Naive thymus-derived CD4-positive, alpha-beta T cell (primary cell): ENCODE data around the gene SNTA1. TPM values are rescaled to one million over a fixed set of nuclear protein-coding genes. Genes with fewer than 3 reads are reported as not detected.
"Not testable (repeated sequence)": the region's sequence is repeated elsewhere in the genome, so short reads cannot be mapped to it uniquely, and the experiment has no call there.

ENCODE experiments used
- ATAC-seq: fragments of 150-1000 bp; cut with Tn5 transposase; 2 replicates; pipeline ENCODE4 v1.10.0; 2021; ENCODE audit warnings: mild to moderate bottlenecking, moderate library complexity
- CTCF ChIA-PET: fragments of 350-600 bp; sonication (Branson Sonifier 250); formaldehyde crosslinking; loops from one replicate; lab custom pipeline; 2021; ENCODE audit warnings: antibody characterized with exemption; lab: Charles Lee
- POLR2A ChIA-PET: fragments of 350-600 bp; sonication (Branson Sonifier 250); formaldehyde crosslinking; loops from one replicate; lab custom pipeline; 2021; ENCODE audit warnings: antibody characterized with exemption, inconsistent platforms; lab: Charles Lee
- DNase-seq, 9 donors: peaks; one replicate each; pipeline versions ENCODE4 v3.0.0 to v3.0.0-alpha.2; 2020 to 2022; ENCODE audit warnings: mixed read lengths in 1 of 9
- H3K27ac ChIP-seq: one replicate; pipeline ENCODE4 v1.7.0; 2013; ENCODE audit warnings: mild to moderate bottlenecking, low read depth, low read length, moderate library complexity
- H3K27me3 ChIP-seq, 2 donors: one replicate each; pipeline ENCODE4 v1.7.0; 2013; ENCODE audit warnings: low read length in 2 of 2, mild to moderate bottlenecking in 2 of 2, moderate library complexity in 2 of 2; ENCODE audit not compliant: control insufficient read depth in 2 of 2, insufficient read depth in 2 of 2
- H3K36me3 ChIP-seq, 3 experiments: 1 replicate in 2 of 3; 2 replicates in 1 of 3; pipeline ENCODE4 v1.7.0; 2013; ENCODE audit warnings: low read length in 3 of 3, mild to moderate bottlenecking in 3 of 3, moderate library complexity in 1 of 3; ENCODE audit not compliant: insufficient read depth in 3 of 3, control insufficient read depth in 2 of 3
- H3K4me1 ChIP-seq, 2 donors: one replicate each; pipeline ENCODE4 v1.7.0; 2013; ENCODE audit warnings: low read length in 2 of 2, mild to moderate bottlenecking in 2 of 2, moderate library complexity in 1 of 2; ENCODE audit not compliant: control insufficient read depth in 2 of 2, insufficient read depth in 2 of 2
- H3K4me3 ChIP-seq: 2 replicates; pipeline ENCODE4 v1.7.0; 2013; ENCODE audit warnings: mild to moderate bottlenecking, low read length
- H3K9me3 ChIP-seq, 3 experiments: 1 replicate in 2 of 3; 2 replicates in 1 of 3; pipeline ENCODE4 v1.7.0; 2013; ENCODE audit warnings: low read length in 3 of 3; ENCODE audit not compliant: control insufficient read depth in 2 of 3
- H3K27ac Mint-ChIP-seq, 9 donors: one replicate each; pipeline ENCODE4 v1.8.0; 2020 to 2022; ENCODE audit warnings: mixed read lengths in 9 of 9, mild to moderate bottlenecking in 8 of 9, moderate library complexity in 5 of 9, inconsistent platforms in 2 of 9
- H3K27me3 Mint-ChIP-seq, 5 donors: one replicate each; pipeline ENCODE4 v1.8.0; 2021 to 2022; ENCODE audit warnings: mixed read lengths in 5 of 5, mild to moderate bottlenecking in 1 of 5
- H3K36me3 Mint-ChIP-seq, 5 donors: one replicate each; pipeline ENCODE4 v1.8.0; 2020 to 2022; ENCODE audit warnings: mixed read lengths in 5 of 5, mild to moderate bottlenecking in 3 of 5, inconsistent platforms in 1 of 5
- H3K4me1 Mint-ChIP-seq, 7 donors: one replicate each; pipeline ENCODE4 v1.8.0; 2020 to 2022; ENCODE audit warnings: mixed read lengths in 7 of 7, mild to moderate bottlenecking in 3 of 7, inconsistent platforms in 1 of 7
- H3K4me3 Mint-ChIP-seq, 10 donors: one replicate each; pipeline ENCODE4 v1.8.0; 2020 to 2022; ENCODE audit warnings: mild to moderate bottlenecking in 10 of 10, mixed read lengths in 10 of 10, moderate library complexity in 6 of 10, inconsistent platforms in 2 of 10
- H3K9me3 Mint-ChIP-seq, 11 donors: one replicate each; pipeline ENCODE4 v1.8.0; 2020 to 2022; ENCODE audit warnings: mixed read lengths in 11 of 11, mild to moderate bottlenecking in 4 of 11, inconsistent platforms in 1 of 11, moderate library complexity in 1 of 11
- intact Hi-C, 2 donors: fragments of 100-400 bp; cut with micrococcal nuclease; formaldehyde crosslinking; loops; one replicate each; pipeline ENCODE4 v1.15.1; 2023
- polyA plus RNA-seq, 2 donors: library from polyadenylated mRNA; unstranded; fragments of 300-500 nt; fragmentation: Illumina TruSeq; gene quantifications; one replicate each; pipeline ENCODE4 v1.2.3, GENCODE V29; 2021
- total RNA-seq, 6 experiments: library from RNA in 5 of 6; stranded (reverse) in 5 of 6; gene quantifications; 1 replicate in 5 of 6; 2 replicates in 1 of 6; pipeline ENCODE4 v1.2.3 and lab custom pipeline; 2021 to 2026

The SNTA1 gene
- total and polyA plus RNA-seq, 7 experiments from 2014 or later = 2.0 to 7.2 (median 2.9) TPM

DNA sequence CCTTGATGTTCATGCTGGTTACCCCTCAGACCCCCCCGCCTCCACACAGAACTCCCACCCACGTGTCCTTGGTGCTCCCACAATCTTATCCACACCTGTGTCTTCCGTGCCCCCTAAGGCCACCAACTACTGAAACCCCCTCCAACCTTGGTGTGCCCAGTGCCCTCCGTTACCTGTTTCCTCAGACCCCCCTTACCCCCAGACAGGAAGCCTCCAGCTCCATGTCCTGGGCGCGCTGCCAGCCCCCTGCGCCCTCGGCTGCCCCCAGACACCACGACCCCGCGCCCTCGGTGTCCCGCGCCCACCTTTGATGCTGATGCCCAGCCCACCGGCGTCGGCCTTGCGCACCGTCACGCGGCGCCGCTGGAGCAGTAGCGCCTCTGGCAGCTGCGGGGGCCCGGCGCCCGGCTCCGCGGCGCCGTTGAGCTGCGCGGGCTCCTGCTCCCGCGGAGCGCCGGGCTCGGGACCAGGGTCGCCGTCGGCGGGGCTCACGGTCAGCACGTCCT lies 504 bp downstream of the SNTA1 start:
- H3K27ac ChIP-seq = no peak overlapping the region
- Mint-ChIP-seq H3K9me3 (peaks cover 0 to 2% (median 0%) of the 10 kb centered on the region in 11 donors), H3K27me3 (peaks cover 0 to 19% (median 0%) of the 10 kb centered on the region in 5 donors), H3K27ac (peak overlapping the region in 7 of 9 donors; percentile 25 to 86 (median 30)), H3K4me3 (peak overlapping the region; percentile 72 to 91 (median 83)), H3K36me3 (no peaks in the 10 kb centered on the region), H3K4me1 (peaks cover 16 to 32% (median 22%) of the 10 kb centered on the region in 7 donors)
- POLR2A ChIA-PET = interaction anchor here (1.0 to 2.0 kb wide), 4 partner anchors 42 to 277 kb away, joined by 3 to 11 read pairs (median 6); partner anchors contain the start of genes CBFA2T2, CDK5RAP1 and PXMP4
- intact Hi-C loops = loop anchor here (1.0 to 10.0 kb wide), 6 partner anchors 42 to 368 kb away; partner anchors contain the start of genes CDK5RAP1 (in 1 of the 2), CHMP4B (in 1 of the 2) and ZNF341 (in 1 of the 2)
- H3K27me3 ChIP-seq = no peaks in the 10 kb centered on the region
- peak overlapping the region; percentile 33 for H3K4me3 ChIP-seq
- no peaks in the 10 kb centered on the region for H3K9me3 ChIP-seq
- ATAC-seq (peak; percentile 4), DNase-seq (peak in 2 of 9 donors; percentile 16 to 44)
- CTCF ChIA-PET = interaction anchor here (1.1 to 2.2 kb wide), 2 partner anchors 14 to 41 kb away, joined by 5 to 10 read pairs; partner anchors contain the start of gene CDK5RAP1
- H3K36me3 ChIP-seq = peaks cover 0 to 3% (median 0%) of the 10 kb centered on the region in 3 experiments
- peaks cover 10 to 11% of the 10 kb centered on the region in 2 donors for H3K4me1 ChIP-seq

DNA sequence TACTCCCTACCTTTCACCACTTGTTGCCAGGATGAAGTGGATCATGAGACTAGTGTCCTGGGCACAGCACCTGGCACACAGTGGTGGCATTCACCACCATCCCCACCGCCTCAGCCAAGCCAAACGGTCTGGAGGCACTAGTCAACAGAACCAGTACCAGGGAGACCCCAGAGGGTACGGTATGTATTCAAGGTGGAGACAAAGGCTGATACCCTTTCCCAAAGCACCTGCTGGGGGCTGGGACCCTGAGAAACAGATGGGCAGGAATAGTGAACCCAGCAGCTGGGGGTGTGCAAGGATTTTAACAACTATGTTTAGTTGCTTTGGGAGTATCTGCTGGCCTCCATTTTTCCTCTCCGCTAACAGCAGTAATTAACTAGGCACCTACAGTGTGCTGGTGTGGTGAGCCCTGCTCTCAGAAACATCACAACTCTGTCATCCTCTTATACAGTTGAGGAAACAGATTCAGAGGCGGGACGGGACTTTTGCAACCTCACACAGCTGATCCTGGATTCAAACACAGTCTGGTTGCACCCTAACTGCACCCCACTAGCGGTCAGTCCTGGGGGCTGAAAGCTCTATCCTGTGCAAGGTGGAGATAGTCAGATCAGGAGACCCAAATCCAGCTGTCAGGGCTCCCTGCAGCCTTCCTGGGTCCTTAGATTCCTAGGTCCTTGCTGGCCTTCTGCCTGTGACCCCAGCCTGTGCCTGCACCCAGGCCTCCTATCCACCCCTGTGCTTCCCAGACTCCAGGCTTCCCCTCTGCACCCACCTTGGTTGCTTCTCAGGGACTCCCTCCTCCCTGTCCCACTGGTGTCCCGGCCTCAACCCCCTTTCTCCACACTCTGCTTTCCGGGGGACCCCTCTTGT lies 1.2 kb downstream of the SNTA1 start:
- ChIA-PET POLR2A (interaction anchor here (1.3 to 2.0 kb wide), 2 partner anchors 47 to 222 kb away, joined by 4 to 11 read pairs; partner anchors contain the start of gene CBFA2T2), CTCF (interaction anchor here (0.9 kb wide), 1 partner anchor 149 kb away, joined by 3 read pairs; no protein-coding TSS in a partner anchor)
- Histone ChIP-seq H3K27ac (no peak overlapping the region), H3K9me3 (no peaks in the 10 kb centered on the region), H3K27me3 (no peaks in the 10 kb centered on the region), H3K4me1 (peaks cover 10 to 11% of the 10 kb centered on the region in 2 donors), H3K36me3 (peaks cover 0 to 3% (median 0%) of the 10 kb centered on the region in 3 experiments), H3K4me3 (peak overlapping the region; percentile 33)
- Mint-ChIP-seq H3K36me3 (no peaks in the 10 kb centered on the region), H3K9me3 (peaks cover 0 to 2% (median 0%) of the 10 kb centered on the region in 11 donors), H3K27me3 (peaks cover 0 to 19% (median 0%) of the 10 kb centered on the region in 5 donors), H3K4me3 (peak overlapping the region; percentile 72 to 91 (median 83)), H3K27ac (peak overlapping the region in 7 of 9 donors; percentile 19 to 86 (median 28)), H3K4me1 (peaks cover 16 to 32% (median 22%) of the 10 kb centered on the region in 7 donors)
- intact Hi-C loops = loop anchor here (1.0 to 10.0 kb wide), 6 partner anchors 41 to 369 kb away; partner anchors contain the start of genes CDK5RAP1 (in 1 of the 2), CHMP4B (in 1 of the 2) and ZNF341 (in 1 of the 2)
- ATAC-seq (no peak), DNase-seq (peak in 5 of 9 donors; percentile 1 to 15 (median 5))

DNA sequence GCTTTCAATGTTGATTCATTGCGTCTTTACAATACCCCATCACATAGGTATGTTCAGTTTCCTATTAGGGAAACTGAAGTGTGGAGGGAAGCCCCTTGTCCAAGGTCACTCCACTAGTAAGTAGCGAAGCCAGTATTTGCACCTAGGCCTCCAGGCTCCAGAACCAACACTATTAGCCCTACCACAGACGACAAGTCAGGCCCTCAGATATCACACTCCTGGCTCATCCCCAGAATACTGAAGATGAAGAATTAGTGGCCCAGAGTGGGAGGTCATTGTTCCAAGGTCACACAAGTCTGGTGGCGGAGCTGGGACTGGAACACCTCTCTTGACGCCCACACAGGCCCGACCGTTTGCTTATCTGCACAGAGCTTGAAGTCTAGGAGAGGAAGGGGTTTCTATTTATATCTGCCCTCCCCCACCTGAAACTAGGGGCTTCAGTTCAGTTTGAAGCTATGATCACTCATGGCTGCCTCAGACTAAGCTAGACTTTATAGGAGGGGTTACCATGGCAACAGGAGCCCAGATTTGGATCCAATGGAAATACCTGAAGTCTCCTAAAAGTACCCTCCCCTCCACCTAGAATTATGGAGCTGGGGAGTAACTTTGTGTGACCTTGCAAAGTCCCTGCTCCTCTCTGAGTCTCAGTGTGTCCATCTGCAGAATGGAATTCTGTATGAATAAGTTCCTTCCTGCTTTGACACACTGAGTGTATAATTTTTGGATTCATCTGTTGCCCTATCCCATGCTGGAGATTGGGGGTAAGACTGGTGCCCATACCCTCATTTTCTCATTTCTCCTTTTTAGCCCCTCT lies 2.2 kb downstream of the SNTA1 start:
- H3K36me3 Mint-ChIP-seq = no peaks in the 10 kb centered on the region
- H3K27me3 ChIP-seq = no peaks in the 10 kb centered on the region
- peaks cover 0 to 3% (median 0%) of the 10 kb centered on the region in 3 experiments for H3K36me3 ChIP-seq
- CTCF ChIA-PET = interaction anchor here (0.9 kb wide), 1 partner anchor 150 kb away, joined by 3 read pairs; no protein-coding TSS in a partner anchor
- peak overlapping the region in 6 of 10 donors; percentile 10 to 91 (median 77) for H3K4me3 Mint-ChIP-seq
- intact Hi-C loops = loop anchor here (5.0 to 10.0 kb wide), 3 partner anchors 111 to 347 kb away; partner anchors contain the start of gene ZNF341 (in 1 of the 2)
- POLR2A ChIA-PET = no interaction called here
- DNase-seq (no peak), ATAC-seq (no peak)
- H3K4me1 Mint-ChIP-seq = peaks cover 15 to 30% (median 22%) of the 10 kb centered on the region in 7 donors
- H3K27ac ChIP-seq = no peak overlapping the region
- H3K4me3 ChIP-seq = no peak overlapping the region
- peaks cover 0 to 2% (median 0%) of the 10 kb centered on the region in 11 donors for H3K9me3 Mint-ChIP-seq
- H3K27ac Mint-ChIP-seq = peak overlapping the region in 5 of 9 donors; percentile 19 to 72 (median 22)
- H3K4me1 ChIP-seq = peaks cover 10 to 11% of the 10 kb centered on the region in 2 donors
- H3K9me3 ChIP-seq = no peaks in the 10 kb centered on the region
- peaks cover 0 to 19% (median 0%) of the 10 kb centered on the region in 5 donors for H3K27me3 Mint-ChIP-seq

DNA sequence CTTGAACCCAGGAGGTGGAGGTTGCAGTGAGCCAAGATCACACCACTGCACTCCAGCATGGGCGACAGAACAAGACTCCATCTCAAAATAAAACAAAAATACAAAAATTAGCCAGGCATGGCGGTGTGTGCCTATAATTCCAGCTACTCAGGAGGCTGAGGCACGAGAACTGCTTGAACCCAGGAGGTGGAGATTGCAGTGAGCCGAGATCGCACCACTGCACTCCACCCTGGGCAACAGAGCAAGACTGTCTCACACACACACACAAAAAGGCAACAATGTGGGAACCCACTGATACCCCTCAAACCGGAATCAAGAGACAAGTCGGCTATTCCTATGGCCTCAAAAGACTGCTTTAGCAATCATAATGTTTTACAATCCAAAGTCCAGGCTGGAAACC lies 3.0 kb downstream of the SNTA1 start:
- H3K9me3 ChIP-seq, H3K27ac Mint-ChIP-seq, H3K36me3 Mint-ChIP-seq, H3K27me3 ChIP-seq, POLR2A ChIA-PET, CTCF ChIA-PET, H3K27ac ChIP-seq, H3K9me3 Mint-ChIP-seq, H3K4me3 ChIP-seq, H3K4me3 Mint-ChIP-seq, H3K36me3 ChIP-seq, DNase-seq, ATAC-seq: not testable (repeated sequence)
- intact Hi-C loops = loop anchor here (5.0 to 10.0 kb wide), 3 partner anchors 112 to 346 kb away; partner anchors contain the start of gene ZNF341 (in 1 of the 2)
- Mint-ChIP-seq H3K4me1 (peaks cover 8 to 27% (median 20%) of the 10 kb centered on the region in 7 donors), H3K27me3 (peaks cover 0 to 19% (median 0%) of the 10 kb centered on the region in 5 donors)
- peaks cover 10 to 11% of the 10 kb centered on the region in 2 donors for H3K4me1 ChIP-seq

DNA sequence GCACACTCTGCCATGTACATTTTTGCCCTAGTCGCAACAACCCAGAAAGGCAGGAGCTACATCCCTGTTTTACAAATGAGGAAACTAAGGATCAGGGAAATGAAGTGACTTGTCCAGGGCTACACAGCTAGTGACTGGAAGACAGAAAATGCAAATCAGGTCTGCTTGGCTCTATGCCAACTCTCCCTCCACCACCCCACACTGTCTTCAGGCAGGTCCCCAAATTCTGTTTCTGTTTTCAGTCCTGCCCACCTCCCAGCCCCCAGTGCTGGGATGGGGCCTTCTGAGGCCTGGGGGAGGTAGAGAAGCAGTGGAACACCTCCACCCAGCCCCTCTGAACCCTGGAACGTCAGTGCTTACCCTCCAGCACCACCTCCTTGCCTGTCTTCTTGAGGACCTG lies 5.1 kb downstream of the SNTA1 start:
- Mint-ChIP-seq H3K36me3 (peaks cover 0 to 12% (median 4%) of the 10 kb centered on the region in 5 donors), H3K27me3 (peaks cover 0 to 19% (median 0%) of the 10 kb centered on the region in 5 donors), H3K4me3 (no peak overlapping the region), H3K4me1 (peaks cover 0 to 14% (median 9%) of the 10 kb centered on the region in 7 donors), H3K27ac (no peak overlapping the region), H3K9me3 (no peaks in the 10 kb centered on the region)
- Histone ChIP-seq H3K4me1 (peaks cover 6% of the 10 kb centered on the region in 2 donors), H3K27ac (no peak overlapping the region), H3K36me3 (no peaks in the 10 kb centered on the region), H3K27me3 (no peaks in the 10 kb centered on the region), H3K4me3 (no peak overlapping the region), H3K9me3 (no peaks in the 10 kb centered on the region)
- POLR2A ChIA-PET = interaction anchor here (1.3 kb wide), 1 partner anchor 248 kb away, joined by 3 read pairs; no protein-coding TSS in a partner anchor
- ATAC-seq (no peak), DNase-seq (no peak)
- CTCF ChIA-PET = interaction anchor here (0.7 kb wide), 1 partner anchor 224 kb away, joined by 3 read pairs; no protein-coding TSS in a partner anchor
- intact Hi-C loops = no loop called here
